RPMI7951 (cell line): ENCODE results near the gene CCAR1. TPM values are rescaled to one million over a fixed set of nuclear protein-coding genes. Genes with fewer than 3 reads are reported as not detected.
"Not testable (repeated sequence)": the region's sequence is repeated elsewhere in the genome, so short reads cannot be mapped to it uniquely, and the experiment has no call there.

Experiments used
- DNase-seq: peaks from one replicate; pipeline ENCODE4 v3.0.0-alpha.2; 2012; ENCODE audit warnings: low read depth
- total RNA-seq: library from RNA; depleted of rRNA; stranded (reverse); fragments of >200 nt; shearing (Covaris generic); gene quantifications from 2 replicates; pipeline ENCODE4 v1.2.3, GENCODE V29; 2014; rRNA removed

CCAR1 gene
- total RNA-seq, 1 experiment from 2014 or later = 55.2 TPM

GRCh38 chr10:68826764-68827591 is 105.9 kb downstream of the CCAR1 start, which contains the start of gene STOX1:
Gene STOX1, plus strand, starts transcription at chr10:68827531. Its CDS starts 93 bp downstream, at chr10:68827624.
- peak; percentile 64 for DNase-seq

- DNase-seq = not testable (repeated sequence)
Observed at GRCh38 chr10:68827592-68827959, 106.5 kb downstream of the CCAR1 start.

GRCh38 chr10:68828083-68828601 is 107.1 kb downstream of the CCAR1 start:
- DNase-seq = not testable (repeated sequence)

- no peak for DNase-seq
Observed at GRCh38 chr10:68828833-68829232, 107.8 kb downstream of the CCAR1 start.

GRCh38 chr10:68829521-68829920 is 108.5 kb downstream of the CCAR1 start:
- DNase-seq = no peak

- no peak for DNase-seq
Observed at GRCh38 chr10:68829952-68830351, 108.9 kb downstream of the CCAR1 start.

GRCh38 chr10:68831961-68832455 is 111.0 kb downstream of the CCAR1 start:
- no peak for DNase-seq

GRCh38 chr10:68832601-68833000 is 111.6 kb downstream of the CCAR1 start:
- no peak for DNase-seq

- DNase-seq = no peak
Observed at GRCh38 chr10:68837626-68838322, 116.7 kb downstream of the CCAR1 start.

- not testable (repeated sequence) for DNase-seq
Observed at GRCh38 chr10:68840650-68841049, 119.6 kb downstream of the CCAR1 start.

Other genes with a start within 250 kb of the CCAR1 start
- gene DNA2, start 249.3 kb upstream of the CCAR1 start, total RNA-seq = 15.6 and 18.3 TPM in 2 replicates
- 5.3 and 6.6 TPM in 2 replicates for gene SLC25A16, start 193.7 kb upstream of the CCAR1 start, total RNA-seq
- 4.1 and 6.1 TPM in 2 replicates for gene TET1, start 160.9 kb upstream of the CCAR1 start, total RNA-seq
- gene STOX1, start 106.3 kb downstream of the CCAR1 start, total RNA-seq = 0.96 and 1.2 TPM in 2 replicates
- gene DDX50, start 180.1 kb downstream of the CCAR1 start, total RNA-seq = 53.6 and 53.9 TPM in 2 replicates
- gene DDX21, start 234.9 kb downstream of the CCAR1 start, total RNA-seq = 47.2 and 53.6 TPM in 2 replicates